A673 (cell line): Measurements from ENCODE around the gene TBC1D19.

Experiments
- EZH2 ChIP-seq: fragments of 200-600 bp; sonication (generic); IDR thresholded peaks from 2 replicates; pipeline ENCODE4 v1.6.1; 2017; ENCODE audit warnings: borderline replicate concordance, low read depth, mild to moderate bottlenecking, mixed read lengths, antibody characterized with exemption, low read length; ENCODE audit not compliant: poor library complexity, severe bottlenecking
- TF ChIP-seq, protein P1 (sequence below): fragments of 300-800, 200-600 bp; sonication (generic); conservative IDR thresholded peaks from 2 replicates; pipeline ENCODE4 v1.5.1; 2017; ENCODE audit warnings: low read depth, mild to moderate bottlenecking, antibody characterized with exemption, low read length, moderate library complexity, mixed read lengths

DNA sequence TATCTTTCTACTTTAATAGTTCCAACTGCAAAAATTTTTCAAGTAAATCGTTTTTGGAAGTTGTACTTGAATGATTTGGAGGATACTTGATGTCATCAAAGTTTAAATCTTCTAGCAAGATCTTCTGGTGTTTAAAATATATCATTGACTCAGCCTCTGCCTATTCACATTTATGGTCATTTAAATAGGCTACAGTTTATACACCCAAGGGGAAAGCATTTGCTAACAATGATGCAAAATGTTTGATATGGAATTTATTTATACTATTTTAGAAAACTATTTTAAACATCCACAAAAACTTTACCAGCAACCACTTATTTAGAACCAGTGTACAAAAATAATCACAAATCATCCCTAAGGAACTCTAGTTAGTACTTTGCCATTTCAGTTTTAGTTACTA is 153.5 kb downstream of the TBC1D19 start:
- TF ChIP-seq, protein P1, sequence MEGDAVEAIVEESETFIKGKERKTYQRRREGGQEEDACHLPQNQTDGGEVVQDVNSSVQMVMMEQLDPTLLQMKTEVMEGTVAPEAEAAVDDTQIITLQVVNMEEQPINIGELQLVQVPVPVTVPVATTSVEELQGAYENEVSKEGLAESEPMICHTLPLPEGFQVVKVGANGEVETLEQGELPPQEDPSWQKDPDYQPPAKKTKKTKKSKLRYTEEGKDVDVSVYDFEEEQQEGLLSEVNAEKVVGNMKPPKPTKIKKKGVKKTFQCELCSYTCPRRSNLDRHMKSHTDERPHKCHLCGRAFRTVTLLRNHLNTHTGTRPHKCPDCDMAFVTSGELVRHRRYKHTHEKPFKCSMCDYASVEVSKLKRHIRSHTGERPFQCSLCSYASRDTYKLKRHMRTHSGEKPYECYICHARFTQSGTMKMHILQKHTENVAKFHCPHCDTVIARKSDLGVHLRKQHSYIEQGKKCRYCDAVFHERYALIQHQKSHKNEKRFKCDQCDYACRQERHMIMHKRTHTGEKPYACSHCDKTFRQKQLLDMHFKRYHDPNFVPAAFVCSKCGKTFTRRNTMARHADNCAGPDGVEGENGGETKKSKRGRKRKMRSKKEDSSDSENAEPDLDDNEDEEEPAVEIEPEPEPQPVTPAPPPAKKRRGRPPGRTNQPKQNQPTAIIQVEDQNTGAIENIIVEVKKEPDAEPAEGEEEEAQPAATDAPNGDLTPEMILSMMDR = no peak
- TF ChIP-seq EZH2 = no peak
